Kidney capillary endothelial cell (primary cell): ENCODE data around the gene SLC6A6.
A peak's percentile ranks its signal among the peaks of the same experiment; 100 is the strongest.

ENCODE experiments used
- DNase-seq: peaks from one replicate; pipeline ENCODE4 v3.0.0-alpha.2; 2018; ENCODE audit warnings: low spot score

The SLC6A6 gene

DNA sequence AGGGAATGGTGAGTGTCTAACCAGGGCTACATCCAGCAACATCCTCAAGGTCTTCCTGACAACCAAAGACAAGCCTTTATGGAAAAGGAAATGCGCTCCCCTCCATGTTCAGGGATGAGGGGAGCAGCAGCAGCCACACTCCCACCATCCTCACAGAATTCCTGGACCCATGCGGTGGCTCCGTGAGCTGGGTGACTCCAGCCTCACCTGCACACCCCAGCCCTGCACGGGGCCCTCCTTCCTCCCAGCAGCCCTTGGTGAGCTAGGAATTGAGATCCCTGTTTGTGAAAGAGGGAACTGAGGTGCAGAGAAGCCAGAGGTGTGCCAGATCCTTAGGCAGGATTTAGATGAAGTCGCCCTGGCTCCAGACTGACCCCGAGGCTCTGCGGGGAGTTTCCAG is 85.4 kb downstream of the SLC6A6 start:
- DNase-seq, result no peak

DNA sequence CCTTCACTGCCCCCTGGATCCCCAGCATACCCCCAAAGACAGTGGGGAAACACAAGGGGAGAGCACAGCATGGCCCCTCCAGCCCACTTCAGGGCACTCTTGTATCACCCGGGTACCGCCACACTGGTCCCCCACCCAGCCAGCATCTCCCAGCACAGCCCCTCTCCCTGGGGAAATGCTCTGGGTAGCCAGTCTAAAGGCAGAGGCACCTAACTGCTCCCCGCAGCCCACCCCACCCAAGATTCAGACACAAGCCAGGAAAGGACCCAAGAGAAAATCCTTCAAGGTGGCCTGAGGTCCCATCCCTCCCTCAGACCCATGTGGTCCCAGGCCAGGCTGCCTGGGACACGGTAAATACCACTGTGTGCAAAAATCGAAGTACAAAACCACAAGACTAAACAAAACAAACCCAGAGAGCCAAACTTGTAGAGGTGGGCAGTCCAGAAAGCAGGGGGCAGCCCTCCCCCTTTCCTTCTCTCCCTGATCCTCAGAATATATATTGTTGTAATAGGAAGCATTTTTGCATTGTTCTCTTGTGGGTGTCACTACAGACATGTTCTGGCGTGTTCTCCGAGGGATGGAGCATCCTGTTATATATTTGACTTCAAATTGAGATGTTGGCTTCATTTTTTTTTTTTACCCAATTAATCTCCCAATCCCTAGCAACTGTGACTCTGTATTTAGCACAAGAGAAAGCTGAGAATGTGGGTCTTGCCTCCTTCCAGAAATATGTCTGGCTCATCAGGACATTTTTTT is 86.1 kb downstream of the SLC6A6 start:
- peak; percentile 33 for DNase-seq

DNA sequence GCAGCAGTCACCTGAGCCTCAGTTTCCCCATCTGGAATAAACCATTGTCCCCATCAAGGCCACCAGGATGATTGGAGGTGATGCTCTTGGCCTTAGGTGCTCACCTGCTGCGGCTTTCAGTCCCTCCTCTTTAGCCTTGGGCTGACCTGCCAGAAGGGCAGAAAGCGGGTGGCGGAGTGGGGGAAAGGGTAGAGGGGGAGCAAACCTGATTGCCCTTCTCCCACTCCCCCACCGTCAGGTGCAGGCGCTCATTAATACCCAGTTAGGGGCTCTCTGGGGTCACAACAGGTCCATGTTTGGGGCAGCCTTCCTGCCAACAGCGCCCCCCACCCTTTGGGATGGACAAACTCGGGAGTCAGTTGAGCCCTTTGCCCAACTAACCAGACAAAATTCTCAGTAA is 87.2 kb downstream of the SLC6A6 start:
- DNase-seq, result no peak

DNA sequence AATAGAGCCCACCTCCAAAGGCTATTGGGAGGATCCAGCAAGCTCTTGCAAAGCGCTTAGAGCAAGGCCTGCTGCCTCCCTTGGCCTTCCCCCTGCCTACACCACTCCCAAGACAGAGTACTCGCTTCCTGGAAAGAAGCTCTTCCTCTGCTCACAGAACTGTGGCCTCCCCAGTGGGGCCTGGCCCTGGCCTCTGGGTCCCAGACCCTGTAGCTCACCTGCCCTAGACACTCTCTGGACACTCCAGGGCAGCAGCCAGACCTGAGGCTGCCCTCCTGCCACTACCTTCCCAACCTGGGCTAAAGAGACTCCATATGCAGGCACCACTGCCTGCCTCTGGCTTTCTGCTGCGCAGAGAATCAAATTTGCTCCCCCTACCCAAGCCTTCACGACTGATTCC is 87.8 kb downstream of the SLC6A6 start:
- no peak for DNase-seq

DNA sequence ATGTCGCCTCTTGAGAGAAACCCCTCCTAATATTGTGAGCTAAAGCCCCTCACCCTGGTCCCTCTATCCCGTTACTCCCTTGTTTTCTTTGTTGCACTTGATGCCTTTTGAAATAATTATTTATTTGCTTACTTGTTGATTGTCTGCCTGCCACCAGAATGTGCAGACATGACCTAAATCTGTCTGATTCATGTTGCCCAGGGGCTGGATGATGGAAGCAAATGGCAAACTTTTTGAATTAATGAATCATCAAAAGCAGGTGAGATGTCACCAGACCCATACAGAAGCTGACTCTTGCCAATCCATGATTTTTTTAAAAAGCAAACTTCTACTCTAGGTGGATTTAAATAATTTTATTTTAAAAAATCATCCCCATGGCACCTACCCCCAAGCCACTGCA is 88.4 kb downstream of the SLC6A6 start:
- no peak for DNase-seq

DNA sequence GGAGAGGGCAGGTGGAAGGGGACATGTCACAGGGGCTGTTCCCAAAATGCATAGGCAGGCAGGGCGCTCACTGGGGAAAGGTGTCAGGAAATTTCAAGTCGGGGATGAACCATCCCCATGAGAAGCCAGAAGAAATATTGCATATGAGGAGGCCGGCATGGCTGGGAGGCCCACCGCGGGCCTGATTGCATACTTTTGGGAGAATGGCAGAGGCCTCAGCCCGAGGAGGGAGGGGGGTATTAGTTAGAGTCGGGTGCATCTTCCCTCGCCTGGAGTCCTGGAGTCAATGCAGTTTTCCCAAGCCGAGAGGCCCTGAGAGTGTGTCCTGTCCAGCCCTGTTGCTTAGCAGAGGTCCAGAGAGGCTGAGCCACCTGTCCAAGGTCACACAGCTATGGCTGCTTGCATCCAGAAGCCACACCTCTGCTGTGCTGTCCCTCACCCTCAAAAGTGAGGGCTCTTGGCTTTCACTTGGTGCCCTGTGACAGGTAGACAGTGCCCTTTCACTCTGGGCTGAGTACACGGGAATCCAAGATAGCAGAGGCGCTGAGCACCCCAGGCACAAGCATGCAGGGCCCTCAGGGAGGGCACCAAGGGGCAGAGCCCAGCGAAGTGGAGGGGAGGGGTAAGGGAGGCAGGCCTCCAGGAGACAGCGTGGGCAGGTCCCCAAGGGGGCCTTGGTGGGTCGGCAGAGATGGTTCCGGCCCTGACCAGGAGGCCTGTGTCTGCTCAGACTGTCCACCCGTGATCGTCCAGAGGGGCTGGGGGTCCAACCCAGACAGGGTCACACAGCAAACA is 89.2 kb downstream of the SLC6A6 start:
- DNase-seq, result no peak

DNA sequence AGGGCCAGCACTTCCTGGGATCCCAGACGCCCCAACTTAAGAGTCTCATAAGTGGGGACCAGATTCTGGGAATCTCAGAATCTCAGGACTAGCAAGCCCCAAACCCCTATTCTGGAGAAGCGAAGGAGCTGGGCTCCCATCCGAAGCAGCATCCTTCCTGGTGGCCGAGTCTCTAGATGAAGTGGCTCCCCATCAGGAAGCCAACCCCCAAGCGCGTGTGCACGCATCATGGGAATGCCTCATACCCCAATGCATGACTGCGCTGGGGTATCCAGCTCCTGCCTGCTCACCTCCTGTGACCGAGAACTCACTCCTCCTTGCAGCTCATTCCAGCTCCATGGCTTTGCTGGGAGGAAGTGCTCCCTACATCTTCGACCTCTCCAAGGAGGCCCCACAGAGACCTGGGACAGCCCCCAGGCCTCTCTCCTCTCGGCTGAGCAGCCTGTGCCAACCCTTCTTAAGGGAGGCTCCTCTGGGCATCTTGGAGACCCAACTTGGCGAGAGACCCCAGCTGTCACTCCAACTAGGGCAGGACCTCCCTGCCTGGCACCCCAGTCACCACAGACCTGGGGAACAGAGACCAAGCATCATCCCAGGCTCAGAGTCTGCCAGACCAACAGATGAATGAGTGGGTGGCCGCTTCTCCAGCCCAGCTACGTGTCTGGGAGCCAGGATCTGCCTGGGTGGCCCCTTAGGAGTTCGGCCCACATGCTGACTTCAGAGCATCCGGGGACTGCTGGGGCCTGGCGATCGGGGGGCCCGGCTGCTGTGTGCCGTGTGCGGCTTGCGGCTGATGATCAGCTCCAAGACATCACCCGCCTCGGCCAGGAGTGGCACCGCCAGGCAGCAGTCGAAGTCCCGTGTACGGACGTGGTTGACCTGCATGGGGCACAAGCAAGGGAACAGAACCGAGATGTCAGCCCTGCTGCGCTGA is 90.8 kb downstream of the SLC6A6 start:
- DNase-seq, result no peak

DNA sequence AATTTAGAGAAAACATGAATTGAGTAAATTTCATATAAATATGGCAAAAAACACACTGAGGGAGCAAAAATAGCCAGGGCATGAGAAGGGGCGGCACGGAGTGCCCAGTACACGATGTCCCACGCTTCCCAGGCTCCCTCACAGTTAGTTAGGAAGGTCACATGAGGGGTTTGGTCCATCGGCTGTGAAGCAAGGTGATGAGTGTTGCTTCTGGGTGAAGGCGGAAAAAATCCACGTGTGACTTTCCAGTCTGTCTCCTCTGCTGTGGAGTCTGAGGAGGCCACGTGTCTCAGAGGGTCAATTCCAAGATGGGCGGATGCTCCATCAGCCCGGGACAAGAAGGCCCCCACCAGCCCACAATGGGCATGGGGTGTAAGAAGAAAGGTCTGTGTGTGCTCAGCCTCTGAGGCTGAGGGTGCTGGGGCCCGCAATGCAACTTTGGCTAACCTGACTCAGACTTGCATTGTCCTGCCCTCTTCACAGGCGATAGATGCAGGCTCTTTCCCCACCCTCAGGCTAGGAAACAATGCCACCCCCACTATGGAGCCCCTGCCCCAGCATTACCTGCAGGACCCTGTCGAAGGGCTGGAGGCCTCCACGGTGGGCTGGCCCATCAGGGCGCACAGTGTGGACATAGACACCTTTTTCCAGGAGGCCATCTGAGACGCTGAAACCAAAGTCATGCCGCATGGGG is 92.0 kb downstream of the SLC6A6 start:
- no peak for DNase-seq

DNA sequence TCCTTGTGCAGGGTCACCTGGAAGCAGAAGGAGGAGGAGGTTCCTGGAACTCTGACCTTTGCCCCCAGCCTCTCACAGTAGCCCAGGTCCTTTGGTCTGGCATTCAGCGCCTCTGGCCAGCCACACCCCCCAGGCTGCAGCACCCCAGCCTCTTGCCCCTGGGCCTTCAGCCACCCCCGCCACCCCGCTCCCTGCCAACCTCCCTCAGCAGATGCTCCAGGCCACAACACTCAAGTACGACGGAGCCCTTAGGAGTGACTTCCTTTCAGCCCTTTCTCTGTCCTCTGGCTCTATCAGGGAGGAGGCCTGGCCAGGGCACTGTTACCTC is 92.5 kb downstream of the SLC6A6 start:
- no peak for DNase-seq

DNA sequence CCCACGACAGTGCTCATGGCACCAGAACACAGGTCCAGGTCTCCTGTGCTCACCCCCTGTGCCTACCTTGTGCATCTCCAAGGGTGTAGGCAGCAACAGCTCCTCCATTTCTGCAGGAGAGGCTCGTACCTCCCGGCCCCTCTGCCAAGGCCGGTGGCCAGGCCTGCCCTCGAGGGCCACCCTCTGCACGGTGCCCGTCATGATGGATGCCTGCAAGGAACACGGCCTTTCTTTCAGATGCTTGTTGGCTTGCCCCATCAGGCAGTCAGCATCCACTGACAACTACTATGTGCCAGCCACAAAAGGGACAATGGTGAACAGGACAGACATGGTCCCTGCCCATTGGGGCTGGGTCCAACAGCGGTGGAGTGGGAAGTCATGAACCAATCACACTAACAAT is 93.9 kb downstream of the SLC6A6 start:
- no peak for DNase-seq

DNA sequence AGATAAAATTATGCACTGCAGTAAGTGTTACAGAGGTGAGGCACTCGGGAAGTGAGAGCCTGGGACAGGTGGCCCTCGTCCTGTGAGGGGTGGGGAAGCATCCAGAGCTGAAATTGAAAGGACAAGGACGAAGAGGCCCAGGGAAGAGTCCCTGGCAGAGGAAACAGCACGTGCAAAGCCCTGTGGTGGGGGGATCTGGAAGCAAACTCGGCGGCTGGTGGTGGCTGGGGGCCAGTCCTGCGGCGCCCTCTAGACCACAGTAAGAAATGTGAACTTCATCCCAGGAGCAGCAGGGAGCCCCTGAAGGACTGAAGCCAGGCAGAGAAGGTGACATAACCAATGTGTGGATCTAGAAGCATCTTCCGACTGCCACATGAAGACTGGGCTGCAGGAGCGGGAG is 94.9 kb downstream of the SLC6A6 start:
- no peak for DNase-seq

DNA sequence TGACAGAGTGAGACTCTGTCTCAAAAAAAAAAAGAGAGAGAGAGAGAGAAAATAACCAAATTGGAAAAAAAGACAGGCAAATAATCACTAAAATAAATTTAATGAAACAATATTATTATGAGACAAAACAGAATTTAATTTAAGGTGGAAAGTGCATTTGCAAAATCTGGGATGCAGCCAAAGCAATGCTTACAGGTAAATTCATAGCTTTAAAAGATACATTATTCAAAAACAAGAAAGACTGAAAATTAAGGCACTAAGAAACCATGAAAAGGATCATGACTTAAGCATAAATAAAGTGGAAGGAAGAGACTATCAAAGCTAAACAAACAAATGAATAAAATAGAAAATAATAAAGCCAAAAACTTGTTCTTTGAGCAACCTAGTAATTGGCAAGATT is 100.1 kb downstream of the SLC6A6 start:
- no peak for DNase-seq

DNA sequence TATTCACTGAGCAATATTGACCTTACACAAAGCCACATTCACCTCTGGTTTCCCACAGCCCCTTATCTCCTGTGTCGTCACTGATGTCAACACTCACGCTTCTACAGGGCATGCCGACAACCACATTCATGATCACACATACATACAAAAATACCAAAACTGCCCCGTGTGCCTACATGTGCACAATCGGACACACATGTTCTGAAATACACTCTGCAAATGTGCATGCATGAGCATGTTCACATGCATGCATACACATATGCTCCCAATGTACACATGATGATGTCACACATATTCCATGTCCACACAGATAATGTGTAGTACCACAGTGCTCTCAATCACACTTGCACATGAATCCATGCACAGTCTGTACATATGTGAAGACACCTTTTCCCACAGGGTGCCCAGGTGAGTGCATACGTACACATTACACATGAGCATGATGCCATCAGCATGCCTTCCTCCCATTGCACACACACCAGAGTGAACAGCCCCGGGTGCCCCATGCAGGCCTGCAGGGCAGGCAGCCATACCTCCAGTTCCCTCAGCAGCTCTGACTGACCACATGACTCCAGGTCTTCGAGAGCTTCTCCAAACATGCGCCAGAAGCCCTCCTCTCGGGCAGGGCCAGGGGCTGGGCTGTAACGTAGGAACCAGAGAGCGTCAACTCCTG is 100.8 kb downstream of the SLC6A6 start:
- DNase-seq, result no peak

DNA sequence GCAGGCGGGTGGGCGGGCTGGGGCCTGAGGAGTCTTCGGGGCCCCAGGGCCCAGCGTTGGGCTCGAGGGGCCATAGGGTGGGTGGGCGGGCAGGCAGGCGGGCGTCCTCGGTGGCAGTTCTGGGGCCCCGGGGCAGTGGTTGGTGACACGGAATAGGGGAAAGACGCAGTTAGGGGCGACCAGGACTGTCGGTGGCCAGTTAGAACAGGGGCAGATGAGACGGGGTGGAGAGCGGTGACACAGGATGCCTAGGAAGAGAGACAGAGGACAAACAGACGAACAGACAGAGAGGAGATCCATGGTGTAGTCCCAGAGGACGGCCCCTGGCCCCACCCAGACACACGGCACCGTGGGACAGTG is 101.3 kb downstream of the SLC6A6 start:
- DNase-seq, result no peak

DNA sequence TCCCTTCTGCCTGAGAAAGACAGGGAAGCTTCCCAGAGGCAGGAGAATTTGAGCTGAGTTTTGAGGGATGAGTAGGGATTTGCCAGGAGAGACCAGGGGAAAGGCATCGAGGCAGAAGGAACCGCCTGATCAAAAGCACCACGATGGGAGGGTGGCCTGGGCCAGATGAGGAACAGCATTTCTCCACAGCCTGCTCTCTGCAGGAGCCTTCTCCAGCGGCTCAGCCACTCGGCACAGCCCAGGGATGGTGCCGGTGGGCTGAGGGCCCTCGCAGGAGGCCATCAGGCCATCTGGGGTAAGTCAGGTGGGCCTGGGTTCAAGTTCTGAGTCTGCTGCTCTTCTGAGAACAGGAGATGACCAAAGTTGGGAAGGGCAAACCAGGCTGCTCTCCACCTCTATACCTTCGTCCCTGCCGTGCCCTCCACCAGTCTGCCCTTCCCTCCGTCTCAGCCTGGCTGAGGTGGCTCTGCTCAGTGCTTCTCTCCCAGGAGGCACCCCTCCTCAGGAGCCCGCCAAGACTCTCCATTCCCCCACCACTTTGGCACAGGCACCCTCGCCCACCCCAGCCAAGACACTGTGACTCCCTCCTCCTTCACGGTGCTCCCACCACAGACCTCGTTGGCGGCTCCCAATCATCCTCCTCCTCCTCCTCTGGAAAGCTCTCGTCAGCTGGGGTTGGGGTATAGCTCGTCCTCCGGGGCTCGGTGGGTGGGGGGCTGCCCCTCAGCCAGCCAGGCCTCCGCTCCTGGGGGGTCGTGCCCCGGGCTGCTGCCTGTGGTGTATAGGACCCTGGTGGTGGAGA is 102.8 kb downstream of the SLC6A6 start:
- DNase-seq, result no peak

DNA sequence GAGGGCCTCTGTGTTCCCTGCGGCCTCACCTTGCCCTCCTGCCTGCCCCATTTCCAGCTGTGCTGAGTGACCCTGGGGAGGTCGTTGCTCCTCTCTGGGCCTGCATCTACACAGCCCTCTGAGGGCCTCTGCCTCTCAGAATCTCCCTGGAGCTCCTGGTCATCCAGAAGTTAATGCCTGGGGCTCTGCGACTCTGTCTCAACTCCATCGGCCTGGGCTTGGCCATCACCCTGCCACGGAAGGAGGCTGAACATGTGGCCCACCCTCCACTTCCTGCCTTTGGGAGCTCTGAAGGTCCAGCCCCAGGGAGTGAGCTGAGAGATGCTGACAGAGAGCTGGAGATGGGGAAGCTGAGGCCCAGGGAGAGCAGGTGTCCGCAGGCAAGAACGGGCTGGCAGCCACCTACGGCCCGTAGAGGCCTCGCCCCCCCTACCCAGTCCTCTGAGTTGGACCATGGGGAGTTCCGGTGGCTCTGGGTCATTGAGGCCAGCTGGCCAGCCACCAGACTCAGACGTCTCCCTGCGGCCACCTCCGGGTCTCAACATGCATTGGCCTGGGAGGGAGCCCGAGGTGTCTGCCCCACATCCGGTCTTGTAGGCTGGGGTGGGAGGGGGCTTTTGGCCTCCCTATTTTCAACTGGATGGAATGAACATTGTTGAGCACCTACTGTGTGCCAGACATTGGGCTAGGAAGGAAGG is 103.5 kb downstream of the SLC6A6 start:
- no peak for DNase-seq

DNA sequence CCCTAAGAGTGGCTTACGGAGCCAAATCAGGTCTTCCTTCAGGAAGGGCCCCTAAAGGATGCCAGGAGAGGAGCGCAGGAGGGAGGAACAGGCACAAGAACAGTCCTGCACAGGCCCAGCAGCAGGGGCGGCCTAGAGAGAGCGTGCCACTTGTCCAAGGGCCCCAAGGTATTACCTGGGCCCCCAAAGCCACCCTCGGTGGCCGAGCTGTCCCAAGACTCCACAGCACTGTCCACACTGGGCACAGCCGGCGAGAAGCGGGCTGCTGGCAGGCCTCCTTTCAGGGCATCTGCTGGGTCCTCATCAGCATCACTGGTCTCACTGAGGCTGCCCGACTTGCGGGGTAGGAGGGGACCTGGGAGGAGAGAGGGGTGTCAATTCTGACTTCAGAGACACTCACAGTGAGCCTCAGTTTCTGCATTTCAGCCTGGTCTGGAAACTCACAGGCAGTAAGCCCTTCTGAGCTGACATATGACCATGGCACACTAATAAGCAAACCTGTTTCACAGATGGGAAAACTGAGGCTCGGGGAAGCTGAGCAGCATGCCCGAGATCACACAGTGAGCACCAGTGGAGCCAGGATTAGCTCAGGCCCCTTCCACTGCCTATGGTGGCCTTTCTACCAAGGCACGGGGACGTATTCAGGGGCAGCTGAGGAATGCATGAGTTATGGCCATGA is 104.4 kb downstream of the SLC6A6 start:
- DNase-seq, result no peak

DNA sequence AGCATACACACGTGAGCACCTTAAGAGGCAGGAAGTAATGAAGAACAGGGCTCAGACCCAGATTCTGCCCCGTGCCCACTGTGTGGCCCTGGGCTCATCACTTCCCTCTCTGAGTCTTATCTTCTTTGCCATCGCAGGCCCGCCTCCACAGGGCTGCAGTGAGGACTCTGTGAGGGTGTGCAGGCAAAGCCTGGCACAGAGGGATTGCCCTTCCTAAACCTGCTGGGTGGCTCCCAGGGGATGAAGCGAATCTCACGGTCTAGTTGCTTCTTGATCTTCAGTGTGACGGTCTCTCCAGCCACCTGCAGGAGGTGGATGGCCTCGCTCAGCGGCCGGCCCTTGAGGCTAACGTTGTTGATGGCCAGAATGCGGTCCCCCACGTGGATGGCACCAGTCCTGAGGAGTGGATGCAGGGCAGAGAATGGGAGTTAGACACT is 104.9 kb downstream of the SLC6A6 start:
- no peak for DNase-seq

DNA sequence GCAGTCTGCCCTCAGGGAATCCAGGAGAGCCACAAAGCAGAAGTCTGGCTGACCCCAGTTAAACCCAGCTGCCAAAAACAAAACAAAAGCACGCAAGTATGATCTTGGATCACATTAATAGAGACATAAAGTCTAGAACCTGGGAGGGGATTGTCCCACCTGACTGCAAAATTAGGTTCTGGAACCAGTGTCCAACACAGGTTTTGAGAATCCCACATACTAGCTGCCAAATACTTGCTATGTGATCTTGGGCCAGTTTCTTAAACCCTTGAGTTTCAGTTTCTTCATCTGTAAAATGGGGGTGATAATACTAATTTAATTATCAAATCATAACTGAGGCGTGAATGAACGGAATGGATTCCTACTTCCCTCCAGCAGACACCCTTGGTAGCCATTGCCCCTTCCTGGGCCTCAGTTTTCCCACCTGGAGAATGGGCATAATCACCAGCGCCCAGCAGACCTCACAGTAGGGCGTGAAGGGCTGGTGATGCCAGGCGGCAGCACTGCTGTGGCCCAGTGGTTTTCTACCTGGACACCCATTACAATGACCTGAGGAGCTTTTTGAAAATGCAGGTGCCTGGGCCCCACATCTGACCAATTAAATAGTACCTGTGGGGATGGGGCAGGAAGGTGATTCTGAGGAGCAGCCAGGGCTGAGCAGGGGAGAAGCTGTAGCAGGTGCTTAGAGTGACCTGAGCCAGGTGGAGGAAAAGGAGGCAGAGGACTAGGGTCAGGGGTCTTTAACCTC is 105.5 kb downstream of the SLC6A6 start:
- DNase-seq, result no peak
